Adrenal gland (tissue), 5 donors: ENCODE results near the gene GCAT.

Experiments used
- POLR2A ChIP-seq, 2 donors: fragments of 450-650 bp; IDR thresholded peaks; one replicate each; pipeline ENCODE4 v1.6.1; 2017; ENCODE audit warnings: antibody characterized with exemption in 2 of 2, mild to moderate bottlenecking in 2 of 2, moderate library complexity in 1 of 2
- TF ChIP-seq, protein P1 (sequence below), 6 experiments: fragments of 450-650 bp in 4 of 6; fragments of 200-600 bp in 2 of 6; sonication (generic) in 1 of 6; IDR thresholded peaks; 1 replicate in 5 of 6; 2 replicates in 1 of 6; pipeline versions ENCODE4 v1.5.1 to v1.8.0; 2016 to 2021; ENCODE audit warnings: antibody characterized with exemption in 6 of 6, mild to moderate bottlenecking in 2 of 6, moderate library complexity in 1 of 6
- donor health status: DM: no; HTN: no; CAD: no.

DNA sequence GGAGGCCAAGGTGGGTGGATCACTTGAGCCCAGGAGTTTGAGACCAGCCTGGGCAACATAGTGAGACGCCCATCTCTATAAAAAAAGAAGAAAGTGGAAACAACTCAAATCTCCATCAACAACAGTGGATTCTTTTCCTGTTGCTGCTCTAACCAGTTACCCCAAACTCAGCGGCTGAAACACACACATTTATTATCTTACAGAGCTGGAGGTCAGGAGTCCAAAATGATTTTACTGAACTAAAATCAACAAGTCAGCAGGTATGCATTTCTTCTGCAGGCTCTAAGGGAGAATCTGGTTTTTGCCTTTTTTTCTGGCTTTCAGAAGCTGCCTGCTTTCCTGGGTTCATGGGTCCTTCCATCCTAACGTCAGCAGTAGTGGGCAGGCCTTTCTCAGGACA, 11.7 kb upstream of the GCAT start:
- TF ChIP-seq, protein P1, sequence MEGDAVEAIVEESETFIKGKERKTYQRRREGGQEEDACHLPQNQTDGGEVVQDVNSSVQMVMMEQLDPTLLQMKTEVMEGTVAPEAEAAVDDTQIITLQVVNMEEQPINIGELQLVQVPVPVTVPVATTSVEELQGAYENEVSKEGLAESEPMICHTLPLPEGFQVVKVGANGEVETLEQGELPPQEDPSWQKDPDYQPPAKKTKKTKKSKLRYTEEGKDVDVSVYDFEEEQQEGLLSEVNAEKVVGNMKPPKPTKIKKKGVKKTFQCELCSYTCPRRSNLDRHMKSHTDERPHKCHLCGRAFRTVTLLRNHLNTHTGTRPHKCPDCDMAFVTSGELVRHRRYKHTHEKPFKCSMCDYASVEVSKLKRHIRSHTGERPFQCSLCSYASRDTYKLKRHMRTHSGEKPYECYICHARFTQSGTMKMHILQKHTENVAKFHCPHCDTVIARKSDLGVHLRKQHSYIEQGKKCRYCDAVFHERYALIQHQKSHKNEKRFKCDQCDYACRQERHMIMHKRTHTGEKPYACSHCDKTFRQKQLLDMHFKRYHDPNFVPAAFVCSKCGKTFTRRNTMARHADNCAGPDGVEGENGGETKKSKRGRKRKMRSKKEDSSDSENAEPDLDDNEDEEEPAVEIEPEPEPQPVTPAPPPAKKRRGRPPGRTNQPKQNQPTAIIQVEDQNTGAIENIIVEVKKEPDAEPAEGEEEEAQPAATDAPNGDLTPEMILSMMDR (IDR thresholded peaks at IDR 0.05): no peak
- no peak for TF ChIP-seq POLR2A (IDR thresholded peaks at IDR 0.05)
